HG03045 (cell line): ENCODE data around the gene BARX1.
"Not testable (repeated sequence)": the region's sequence is repeated elsewhere in the genome, so short reads cannot be mapped to it uniquely, and the experiment has no call there.

Source experiments
- ATAC-seq: cut with Tn5 transposase; IDR thresholded peaks from one replicate; pipeline ENCODE4 v1.9.1; 2021; ENCODE audit warnings: mild to moderate bottlenecking, moderate library complexity; ENCODE audit not compliant: unreplicated experiment

Gene BARX1

DNA sequence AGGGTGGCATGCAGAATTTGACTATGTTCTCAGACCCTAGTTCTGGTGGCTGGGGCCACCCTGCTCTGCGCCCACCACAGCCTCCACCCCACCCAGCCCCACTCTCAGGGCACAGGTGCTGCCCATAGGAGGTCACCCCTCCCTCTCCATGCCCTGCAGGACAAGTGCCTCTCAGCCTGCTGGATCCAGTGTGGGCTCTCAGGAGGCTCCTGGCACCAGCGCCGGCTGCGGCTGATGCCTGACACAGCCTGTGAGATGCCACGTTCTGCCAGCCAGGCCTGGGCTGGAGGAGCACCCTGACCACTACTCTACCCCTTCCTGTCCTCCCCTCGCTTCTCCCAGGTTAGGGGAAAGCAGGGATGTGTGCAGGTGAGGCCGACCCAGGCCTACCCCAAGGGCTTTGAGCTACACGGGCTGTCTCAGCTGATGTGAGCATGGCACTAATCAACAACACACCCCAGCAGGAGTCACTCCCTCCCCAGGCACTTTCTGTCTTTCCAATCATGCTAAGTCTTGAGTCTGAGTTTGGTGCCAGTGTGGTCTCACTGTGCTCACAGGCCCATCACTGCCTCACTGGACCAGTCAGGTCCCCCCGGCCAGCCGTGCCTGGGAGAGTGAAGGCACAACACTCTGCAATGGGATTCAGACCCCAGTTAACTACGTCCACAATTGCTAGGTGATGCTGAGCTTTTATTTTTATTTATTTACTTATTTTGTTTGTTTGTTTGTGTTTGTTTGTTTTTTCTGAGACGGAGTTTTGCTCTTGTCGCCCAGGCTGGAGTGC lies 12.1 kb upstream of the BARX1 start:
- no peak for ATAC-seq

DNA sequence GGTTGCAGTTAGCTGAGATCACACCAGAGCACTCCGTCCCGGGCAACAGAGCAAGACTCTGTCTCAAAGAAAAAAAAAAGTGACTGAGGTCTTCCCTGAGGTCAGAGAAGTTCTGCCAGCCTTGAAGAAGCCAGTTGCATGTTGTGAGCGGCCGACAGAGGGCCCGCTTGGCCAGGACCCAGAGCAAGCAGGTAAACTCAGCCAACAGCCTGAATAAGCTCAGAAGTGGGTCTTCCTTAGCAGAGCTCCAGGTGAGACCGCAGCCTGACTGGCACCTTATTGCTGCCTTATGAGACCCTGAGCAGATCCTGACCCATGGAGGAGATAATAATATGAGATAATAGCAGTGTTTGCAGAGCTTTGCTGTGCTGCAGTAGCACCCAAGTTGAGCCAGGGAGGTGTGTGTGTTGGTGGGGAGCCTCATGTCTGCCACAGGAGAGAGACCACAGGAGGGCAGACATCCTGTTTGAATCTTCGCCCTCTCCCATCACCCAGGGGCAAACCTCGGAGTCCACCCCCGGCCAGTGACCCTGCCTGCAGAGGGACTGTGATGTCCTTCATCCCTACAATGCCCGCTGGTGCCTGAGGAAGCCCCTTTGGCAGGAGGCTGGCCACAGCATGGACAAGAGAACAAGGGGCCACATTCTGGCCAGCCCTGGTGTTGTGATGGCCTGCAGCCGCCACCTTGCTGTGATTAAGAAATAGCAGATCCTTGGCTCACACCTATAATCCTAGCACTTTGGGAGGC lies 10.8 kb upstream of the BARX1 start:
- ATAC-seq, result no peak

- no peak for ATAC-seq
Observed at GRCh38 chr9:93964685-93965084, 9.5 kb upstream of the BARX1 start.

GRCh38 chr9:93963969-93964368 lies 8.8 kb upstream of the BARX1 start:
- no peak for ATAC-seq

DNA sequence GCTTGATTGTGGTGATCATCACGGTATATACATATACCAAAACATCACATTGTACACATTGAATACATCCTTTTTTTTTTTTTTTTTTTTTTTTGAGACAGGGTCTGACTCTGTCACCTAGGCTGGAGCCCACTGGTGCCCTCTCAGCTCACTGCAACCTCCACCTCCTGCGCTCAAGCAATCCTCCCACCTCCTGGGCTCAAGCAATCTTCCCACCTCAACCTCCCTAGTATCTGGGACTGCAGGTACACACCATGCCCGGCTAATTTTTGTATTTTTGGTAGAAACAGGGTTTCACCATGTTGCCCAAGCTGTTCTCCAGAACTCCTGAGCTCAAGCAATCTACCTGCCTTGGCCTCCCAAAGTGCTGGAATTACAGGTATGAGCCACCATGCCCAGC lies 8.3 kb upstream of the BARX1 start:
- not testable (repeated sequence) for ATAC-seq

GRCh38 chr9:93962561-93963440 lies 7.6 kb upstream of the BARX1 start:
- no peak for ATAC-seq

DNA sequence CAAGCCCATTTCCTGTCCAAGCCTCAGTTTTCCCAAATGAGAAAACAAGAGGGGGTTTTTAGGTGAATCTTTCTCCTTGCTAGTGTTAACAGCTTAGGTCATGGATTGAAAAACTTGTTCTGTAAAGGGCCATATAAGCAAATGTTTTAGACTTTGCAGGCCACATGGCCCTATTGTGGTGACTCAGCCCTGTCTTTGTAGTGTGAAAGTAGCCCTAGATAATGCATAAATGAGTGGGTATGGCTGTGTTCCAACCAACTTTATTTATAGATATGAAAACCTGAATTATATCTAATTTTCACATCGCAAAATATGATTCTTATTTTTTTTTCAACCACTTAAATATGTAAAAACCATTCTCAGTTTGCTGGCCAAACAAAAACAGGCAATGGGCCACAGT lies 6.9 kb upstream of the BARX1 start:
- ATAC-seq, result no peak

GRCh38 chr9:93960971-93961841 lies 6.1 kb upstream of the BARX1 start:
- no peak for ATAC-seq

GRCh38 chr9:93960221-93960970 lies 5.2 kb upstream of the BARX1 start:
- ATAC-seq, result no peak

DNA sequence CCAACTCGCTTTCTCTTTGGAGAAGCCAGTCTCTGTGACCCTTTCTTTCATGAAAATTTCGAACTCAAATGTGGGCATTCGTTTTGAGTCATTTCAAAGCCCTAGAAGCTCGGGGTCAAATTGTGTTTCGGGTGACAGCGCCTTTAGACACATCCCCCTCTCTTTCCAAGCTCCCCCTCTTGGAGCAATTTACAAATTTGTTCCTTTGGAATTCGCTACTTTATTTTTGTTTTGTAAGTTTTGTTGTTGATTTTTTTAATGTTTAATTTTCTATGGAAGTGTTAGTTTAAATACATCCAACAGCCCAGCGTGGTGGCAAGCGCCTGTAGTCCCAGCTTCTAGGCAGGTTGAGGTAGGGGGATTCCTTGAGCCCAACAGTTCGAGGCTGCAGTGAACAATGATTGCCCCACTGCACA lies 4.6 kb upstream of the BARX1 start:
- ATAC-seq, result no peak

DNA sequence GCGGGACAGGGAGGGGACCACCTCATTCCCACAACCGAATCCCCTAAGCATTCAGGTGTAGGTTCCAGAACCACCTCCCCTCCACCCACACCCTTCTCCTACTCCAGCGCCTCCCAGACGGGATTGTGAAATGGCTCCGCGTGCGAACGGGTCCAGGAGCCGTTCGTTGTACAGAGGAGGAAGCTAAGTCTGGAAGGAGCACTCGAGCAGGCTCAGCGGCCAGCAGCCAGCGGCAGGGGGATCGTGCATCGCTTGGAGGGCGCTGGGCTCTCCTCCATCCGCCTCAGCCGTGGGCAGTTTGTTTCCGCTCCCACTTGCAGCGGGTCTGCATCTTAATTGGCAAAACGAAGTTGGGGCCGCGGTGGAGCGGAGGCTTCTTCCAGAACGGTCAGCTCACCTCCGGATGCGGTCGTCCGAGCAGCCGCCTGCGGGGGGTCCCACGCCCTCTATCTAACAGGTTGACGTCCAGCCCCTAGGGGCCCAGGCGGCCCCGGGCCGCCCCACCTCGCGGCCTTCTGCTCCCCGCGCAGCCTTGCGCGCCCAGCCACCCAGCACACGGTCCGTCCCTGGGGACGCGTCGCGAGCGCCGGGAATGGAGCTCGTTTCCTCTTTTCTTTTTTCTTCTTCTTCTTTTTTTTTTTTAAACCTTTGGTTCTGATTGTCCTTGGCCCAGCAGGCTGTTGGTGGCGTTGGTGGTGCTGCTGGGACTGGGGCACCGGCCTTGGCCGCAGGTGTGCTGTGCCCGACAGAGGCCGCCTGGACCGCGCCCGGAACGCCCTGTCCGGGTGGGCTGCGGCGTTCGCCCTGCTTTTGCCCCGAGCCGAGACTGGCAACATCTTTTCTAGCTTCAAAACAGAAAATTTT lies 3.9 kb upstream of the BARX1 start:
- ATAC-seq, result no peak

GRCh38 chr9:93958121-93958818 lies 3.1 kb upstream of the BARX1 start:
- ATAC-seq, result no peak

GRCh38 chr9:93955981-93956784 lies 1.0 kb upstream of the BARX1 start:
- ATAC-seq, result no peak

DNA sequence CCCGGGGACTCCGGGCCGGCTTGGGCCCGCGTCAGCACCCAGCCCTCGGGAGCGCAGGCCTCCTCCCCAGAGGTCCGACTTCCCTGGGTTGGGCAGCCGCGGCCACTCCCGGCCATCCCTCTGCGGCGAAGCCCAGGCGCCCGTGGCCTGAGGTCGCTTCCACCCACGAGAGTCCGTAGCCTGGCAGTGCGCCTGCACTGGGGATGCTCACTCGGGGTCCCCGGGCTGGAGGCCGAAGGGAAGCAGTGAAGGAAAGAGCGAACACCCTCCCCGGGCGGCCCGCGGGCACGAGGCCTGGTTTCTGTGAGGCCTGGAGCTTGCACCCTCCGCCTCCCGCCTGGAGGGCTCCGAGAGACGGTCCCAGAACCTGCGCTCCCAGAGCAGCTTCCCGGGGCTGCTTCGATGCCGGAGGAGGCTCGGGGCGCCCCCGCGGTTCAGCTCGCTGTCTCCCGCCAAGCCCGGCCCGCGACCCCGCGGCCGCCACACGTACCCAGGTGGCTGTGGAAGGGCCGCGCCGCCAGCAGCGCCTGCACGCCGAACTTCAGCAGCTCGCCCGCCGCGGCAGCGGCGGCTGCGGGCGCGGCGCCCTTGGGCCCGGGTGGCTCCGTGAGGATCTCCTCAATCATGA lies 607 bp downstream of the BARX1 start:
- no peak for ATAC-seq

DNA sequence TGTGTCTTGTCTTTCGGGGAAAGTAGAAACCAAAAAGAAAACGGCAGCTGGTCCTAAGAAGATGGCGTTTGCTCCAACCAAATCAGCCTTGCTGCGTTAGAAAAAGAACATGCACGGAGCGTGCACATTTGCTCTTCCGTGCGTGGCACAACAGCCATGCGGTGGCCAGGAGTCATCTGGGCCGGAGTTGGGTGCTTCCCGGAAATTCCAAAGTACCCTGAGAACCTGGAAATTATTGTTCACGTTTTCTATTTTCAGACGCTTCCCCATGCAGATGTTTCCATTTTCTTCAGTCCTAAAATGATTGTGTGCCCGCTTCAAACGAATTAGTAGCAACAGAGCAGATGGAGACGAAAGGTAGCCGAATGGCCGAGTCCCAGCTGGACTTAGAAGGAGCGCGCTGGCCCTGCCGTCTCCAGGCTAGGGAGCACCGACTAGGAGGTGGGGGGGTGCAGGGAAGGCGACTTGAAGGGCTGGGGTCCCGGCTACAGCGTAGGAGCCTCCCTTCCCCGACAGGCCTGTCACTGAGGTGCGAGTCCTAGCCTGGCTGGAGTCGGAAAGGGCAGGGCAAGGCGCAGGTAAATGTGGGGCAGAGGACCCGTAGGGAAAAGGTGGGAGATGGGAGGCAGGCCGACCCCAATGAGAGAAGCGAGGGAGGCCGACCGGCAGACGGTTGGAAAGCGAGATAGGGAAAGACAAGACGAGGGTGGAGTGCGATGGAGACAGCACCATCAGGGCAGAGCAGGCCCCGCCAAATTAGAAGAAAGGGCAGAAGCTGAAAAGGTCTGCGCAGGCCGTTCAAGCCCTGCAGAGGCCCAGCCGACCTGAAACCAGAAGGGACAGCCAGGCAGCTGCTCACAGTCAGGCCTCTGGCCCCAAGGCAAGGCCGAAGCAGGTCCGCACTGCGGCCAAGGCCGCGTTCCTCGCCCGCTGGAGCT lies 1.4 kb downstream of the BARX1 start:
- ATAC-seq, result no peak
